Adrenal gland (tissue), 12 donors: Measurements from ENCODE around the gene RGS12. TPM values are rescaled to one million over a fixed set of nuclear protein-coding genes. Genes with fewer than 3 reads are reported as not detected.

Source experiments
- DNase-seq, 7 donors: peaks; one replicate each; pipeline ENCODE4 v3.0.0-alpha.2; 2019 to 2020
- H3K27ac ChIP-seq, 5 donors: fragments of 200-600 bp; sonication (generic) in 4 of 5; 1 replicate in 3 of 5; 2 replicates in 2 of 5; pipeline versions ENCODE4 v1.5.1 to v1.8.0; 2016 to 2020; ENCODE audit warnings: mild to moderate bottlenecking in 1 of 5
- H3K27me3 ChIP-seq: fragments of 200-600 bp; 2 replicates; pipeline ENCODE4 v1.8.0; 2021
- H3K36me3 ChIP-seq, 2 donors: fragments of 200-600 bp; replicated peaks in 1 of 2; 1 replicate in 1 of 2; 2 replicates in 1 of 2; pipeline versions ENCODE4 v1.5.1 to v1.8.0; 2018 to 2022
- H3K4me1 ChIP-seq, 2 donors: fragments of 200-600 bp; replicated peaks in 1 of 2; 1 replicate in 1 of 2; 2 replicates in 1 of 2; pipeline versions ENCODE4 v1.5.1 to v1.8.0; 2018 to 2021
- H3K4me3 ChIP-seq, 4 donors: fragments of 200-600 bp; sonication (generic) in 3 of 4; one replicate each; pipeline ENCODE4 v1.5.1; 2016 to 2018
- H3K9me3 ChIP-seq, 3 donors: fragments of 200-600 bp; sonication (generic) in 1 of 3; replicated peaks in 1 of 3; 1 replicate in 2 of 3; 2 replicates in 1 of 3; pipeline versions ENCODE4 v1.5.1 to v1.8.0; 2016 to 2021
- POLR2A ChIP-seq, 2 donors: fragments of 450-650 bp; IDR thresholded peaks; one replicate each; pipeline ENCODE4 v1.6.1; 2017; ENCODE audit warnings: antibody characterized with exemption in 2 of 2, mild to moderate bottlenecking in 2 of 2, moderate library complexity in 1 of 2
- WGBS, 4 donors: extraction: QIAGEN DNeasy Blood & Tissue Kit in 2 of 4; methylation state at CpG; one replicate each; pipeline versions ENCODE4 v1.1.5 to v1.1.7; 2013 to 2017; 5-methylcytosine and 5-hydroxymethylcytosine counted together
- intact Hi-C, 2 donors: fragments of 100-400 bp; cut with DNase I; formaldehyde crosslinking; loops; one replicate each; pipeline versions ENCODE4 v1.14.1 to v1.15.0; 2022 to 2023
- polyA plus RNA-seq, 3 donors: library from polyadenylated mRNA; stranded (reverse); fragments of 200-250 nt in 2 of 3; fragments of 350-450 nt in 1 of 3; fragmentation: Illumina TruSeq in 1 of 3; extraction: RNeasy Lipid Tissue Mini Kit (QIAGEN cat#74804) in 1 of 3; gene quantifications; one replicate each; pipeline ENCODE4 v1.2.3, GENCODE V29; 2013 to 2014
- total RNA-seq, 9 donors: library from RNA; depleted of rRNA in 4 of 9; stranded (reverse); fragments of >200 nt in 4 of 9; fragments of 120-200 nt in 1 of 9; fragmentation: NEBNext Ultra II Directional in 1 of 9; extraction: Animal tissue kit (Norgen Biotek cat#: 25700) in 1 of 9; gene quantifications; one replicate each; pipeline versions ENCODE4 v1.1.0 to v1.2.4, GENCODE V29; 2013 to 2023
- TF ChIP-seq, protein P1 (sequence below), 6 experiments: fragments of 450-650 bp in 4 of 6; fragments of 200-600 bp in 2 of 6; sonication (generic) in 1 of 6; IDR thresholded peaks; 1 replicate in 5 of 6; 2 replicates in 1 of 6; pipeline versions ENCODE4 v1.5.1 to v1.8.0; 2016 to 2021; ENCODE audit warnings: antibody characterized with exemption in 6 of 6, mild to moderate bottlenecking in 2 of 6, moderate library complexity in 1 of 6
- donor health status: healthy with polysubstance abuse.
- donor health status: Bipolar disorder and iron deficiency.
- donor health status: DM: yes; HTN: yes; CAD: no.
- donor health status: DM: no; HTN: no; CAD: no.
- donor health status: DM: no; HTN: no; CAD: no.
- donor health status: DM: yes; HTN: yes; CAD: no.

Gene RGS12
- total and polyA plus RNA-seq, 12 donors: 8.2 to 73.9 (median 21.9) TPM

DNA sequence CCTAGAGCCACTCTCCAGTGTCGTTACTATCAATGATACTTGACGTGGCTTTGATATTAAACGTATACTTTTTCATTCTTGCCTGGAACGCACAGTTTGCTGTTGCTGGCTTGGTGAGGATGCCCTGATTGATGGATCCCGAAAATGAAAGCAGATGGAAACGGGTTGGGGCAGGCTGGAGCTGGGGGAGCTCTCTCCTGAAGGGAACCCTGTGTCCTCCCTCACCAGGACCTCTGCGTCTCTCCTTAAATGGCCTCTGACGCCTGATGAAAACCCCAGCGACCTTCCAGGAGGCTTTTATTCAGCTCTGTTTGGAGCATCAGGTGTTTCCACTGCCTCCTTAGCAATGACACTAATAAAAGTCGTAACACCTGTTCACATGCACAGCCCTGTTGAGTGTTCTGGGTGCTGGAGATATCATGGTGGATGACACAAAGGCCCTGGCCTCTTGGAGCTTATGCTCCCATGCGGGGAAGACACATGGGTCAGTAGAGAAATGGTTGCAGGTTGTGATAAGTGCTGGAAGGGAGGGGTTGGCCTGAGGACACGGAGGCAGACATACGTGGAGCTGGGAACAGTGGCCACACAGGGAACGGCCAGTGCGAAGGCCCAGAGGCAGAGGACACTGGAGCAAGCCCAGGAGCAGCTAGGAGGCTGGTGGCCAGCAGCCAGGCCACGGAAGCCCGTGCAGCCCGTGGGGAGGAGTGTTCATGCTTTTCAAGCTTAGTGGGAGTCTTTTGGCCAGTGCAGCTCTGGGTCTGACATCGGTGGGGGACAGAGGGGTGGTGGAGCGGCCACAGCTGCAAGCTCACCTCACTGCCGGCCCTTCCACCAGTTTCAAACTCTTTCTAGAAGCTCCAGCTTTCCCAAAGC lies 36.4 kb upstream of the RGS12 start:
- Histone ChIP-seq H3K4me3 (no peak overlapping the region), H3K36me3 (no peaks in the 10 kb centered on the region), H3K9me3 (no peaks in the 10 kb centered on the region), H3K4me1 (no peaks in the 10 kb centered on the region), H3K27ac (no peak overlapping the region), H3K27me3 (no peaks in the 10 kb centered on the region)
- 89 to 96% (median 93%) methylated on average over 18 to 21 of the region's 21 CpGs for WGBS, 4 donors
- peak in 3 of 7 donors; percentile 1 to 8 (median 3) for DNase-seq
- intact Hi-C loops: no loop called here
- TF ChIP-seq POLR2A (IDR thresholded peaks at IDR 0.05): no peak
- TF ChIP-seq, protein P1, sequence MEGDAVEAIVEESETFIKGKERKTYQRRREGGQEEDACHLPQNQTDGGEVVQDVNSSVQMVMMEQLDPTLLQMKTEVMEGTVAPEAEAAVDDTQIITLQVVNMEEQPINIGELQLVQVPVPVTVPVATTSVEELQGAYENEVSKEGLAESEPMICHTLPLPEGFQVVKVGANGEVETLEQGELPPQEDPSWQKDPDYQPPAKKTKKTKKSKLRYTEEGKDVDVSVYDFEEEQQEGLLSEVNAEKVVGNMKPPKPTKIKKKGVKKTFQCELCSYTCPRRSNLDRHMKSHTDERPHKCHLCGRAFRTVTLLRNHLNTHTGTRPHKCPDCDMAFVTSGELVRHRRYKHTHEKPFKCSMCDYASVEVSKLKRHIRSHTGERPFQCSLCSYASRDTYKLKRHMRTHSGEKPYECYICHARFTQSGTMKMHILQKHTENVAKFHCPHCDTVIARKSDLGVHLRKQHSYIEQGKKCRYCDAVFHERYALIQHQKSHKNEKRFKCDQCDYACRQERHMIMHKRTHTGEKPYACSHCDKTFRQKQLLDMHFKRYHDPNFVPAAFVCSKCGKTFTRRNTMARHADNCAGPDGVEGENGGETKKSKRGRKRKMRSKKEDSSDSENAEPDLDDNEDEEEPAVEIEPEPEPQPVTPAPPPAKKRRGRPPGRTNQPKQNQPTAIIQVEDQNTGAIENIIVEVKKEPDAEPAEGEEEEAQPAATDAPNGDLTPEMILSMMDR (IDR thresholded peaks at IDR 0.05): no peak

- no peaks in the 10 kb centered on the region for H3K27me3 ChIP-seq
- peak in 4 of 7 donors; percentile 5 to 43 (median 9) for DNase-seq
- TF ChIP-seq, protein P1 (IDR thresholded peaks at IDR 0.05): no peak
- no peak for TF ChIP-seq POLR2A (IDR thresholded peaks at IDR 0.05)
- no peaks in the 10 kb centered on the region for H3K36me3 ChIP-seq
- no peaks in the 10 kb centered on the region for H3K9me3 ChIP-seq
- H3K4me1 ChIP-seq: no peaks in the 10 kb centered on the region
- H3K4me3 ChIP-seq: no peak overlapping the region
- WGBS, 4 donors: 95 to 100% (median 97%) methylated on average over 5 to 9 of the region's 9 CpGs
- intact Hi-C loops: no loop called here
- H3K27ac ChIP-seq: no peak overlapping the region
Observed at GRCh38 chr4:3257103-3257555, 35.7 kb upstream of the RGS12 start.

DNA sequence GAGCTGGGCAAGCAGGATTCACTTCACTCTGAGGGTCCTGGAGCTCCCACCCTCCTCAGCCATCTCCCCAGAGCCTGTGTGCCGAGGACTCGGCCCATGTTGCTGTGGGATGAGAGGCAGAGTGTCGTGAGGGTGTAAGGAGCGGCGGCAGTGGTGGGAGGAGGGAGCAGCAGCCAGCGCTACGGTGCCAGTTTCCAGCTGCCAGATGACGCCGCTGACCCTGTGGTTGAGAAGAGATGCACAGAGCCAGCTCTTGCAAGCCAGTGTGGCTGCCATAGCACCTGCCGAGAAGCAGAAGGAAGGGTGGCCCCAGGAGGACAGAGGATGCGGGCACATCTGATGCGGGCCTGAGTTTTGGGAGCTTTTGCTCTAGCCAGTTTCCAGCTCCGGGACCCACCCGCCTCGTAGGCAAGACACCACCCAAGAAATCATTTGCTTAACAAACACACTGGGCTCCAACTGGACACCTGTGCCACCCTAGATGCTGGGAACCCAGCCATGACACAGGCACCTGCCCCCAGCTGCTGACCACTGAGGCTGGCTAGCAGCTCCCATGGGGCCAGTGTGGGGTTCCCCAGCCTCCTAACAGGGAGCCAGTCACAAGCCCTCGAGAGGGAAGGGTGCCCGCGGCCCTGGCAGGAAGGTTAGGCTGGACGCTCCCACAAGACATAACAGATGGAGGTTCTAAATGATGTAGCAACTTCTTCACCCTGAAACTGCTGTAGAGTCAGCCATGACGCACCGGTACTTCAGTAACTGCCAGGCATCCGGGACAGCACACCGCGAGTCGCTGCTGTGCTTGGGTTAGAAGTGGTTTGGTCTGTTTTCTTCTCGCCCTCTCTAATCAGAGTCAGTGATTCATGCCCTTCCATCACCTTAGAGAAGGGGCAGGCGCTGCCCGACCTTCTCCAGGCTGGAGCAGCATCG lies 35.0 kb upstream of the RGS12 start:
- TF ChIP-seq, protein P1 (IDR thresholded peaks at IDR 0.05): no peak
- no peak for TF ChIP-seq POLR2A (IDR thresholded peaks at IDR 0.05)
- DNase-seq: peak in 4 of 7 donors; percentile 5 to 37 (median 11)
- H3K27me3 ChIP-seq: no peaks in the 10 kb centered on the region
- intact Hi-C loops: no loop called here
- WGBS, 4 donors: 88 to 91% (median 89%) methylated on average over 13 to 29 of the region's 29 CpGs
- no peaks in the 10 kb centered on the region for H3K4me1 ChIP-seq
- H3K36me3 ChIP-seq: no peaks in the 10 kb centered on the region
- H3K9me3 ChIP-seq: no peaks in the 10 kb centered on the region
- no peak overlapping the region for H3K4me3 ChIP-seq
- H3K27ac ChIP-seq: no peak overlapping the region
